ENCODE results near the gene SLC12A3. TPM values are rescaled to one million over a fixed set of nuclear protein-coding genes. Genes with fewer than 3 reads are reported as not detected.

SLC12A3 gene
- total and polyA plus RNA-seq, 2 of the 8 experiments (the other 6 are each of a cell fraction or from before 2014, with no cell fraction given) = not detected

- Histone ChIP-seq H2BK120ac (replicated peaks; ENCODE audit: low read depth, low read length) (no peak overlapping the region), H2BK5ac (ENCODE audit: low read depth, low read length) (no peak overlapping the region), H3K79me1 (ENCODE audit: low read depth, low read length) (no peaks in the 10 kb centered on the region), H3K79me2 (ENCODE audit: control insufficient read depth in 1 of 2, insufficient read depth in 2 of 2, low read length in 2 of 2) (no peaks in the 10 kb centered on the region), H3K9me3 (ENCODE audit: insufficient read depth in 2 of 2, low read depth in 1 of 2, low read length in 1 of 2) (no peaks in the 10 kb centered on the region), H2BK15ac (ENCODE audit: low read length) (no peak overlapping the region), H3K27me3 (replicated peaks in 1 of 4; ENCODE audit: control insufficient read depth in 3 of 4, extremely low read depth in 1 of 4, insufficient read depth in 3 of 4, low read length in 3 of 4) (no peaks in the 10 kb centered on the region), H4K20me1 (replicated peaks in 1 of 2; ENCODE audit: control insufficient read depth in 1 of 2, insufficient read depth in 2 of 2, low read length in 2 of 2) (peaks cover 2% of the 10 kb centered on the region in 2 experiments), H3K18ac (ENCODE audit: extremely low read depth, low read length) (no peak overlapping the region), H3K9ac (replicated peaks in 1 of 4; ENCODE audit: extremely low read depth in 1 of 4, low read depth in 3 of 4, low read length in 3 of 4) (no peak overlapping the region), H3K4me1 (replicated peaks in 1 of 4; ENCODE audit: control insufficient read depth in 3 of 4, insufficient read depth in 4 of 4, low read length in 3 of 4) (no peaks in the 10 kb centered on the region), H3K27ac (ENCODE audit: low read depth, low read length) (no peak overlapping the region), H4K91ac (replicated peaks; ENCODE audit: insufficient read length, low read length) (no peak overlapping the region), H3K14ac (ENCODE audit: insufficient read length) (no peak overlapping the region), H3K56ac (replicated peaks; ENCODE audit: insufficient read length, low read depth, low read length) (no peak overlapping the region), H3K36me3 (ENCODE audit: control insufficient read depth in 2 of 4, insufficient read depth in 4 of 4, low read length in 3 of 4) (peaks cover 7 to 37% (median 26%) of the 10 kb centered on the region in 4 experiments), H2BK20ac (ENCODE audit: low read length) (no peak overlapping the region), H3K4me2 (ENCODE audit: insufficient read depth in 1 of 2, low read depth in 2 of 2, low read length in 2 of 2) (no peak overlapping the region), H3K4me3 (ENCODE audit: extremely low read depth in 1 of 4, insufficient read depth in 2 of 4, low read depth in 3 of 4, low read length in 4 of 4) (no peak overlapping the region), H2AK5ac (ENCODE audit: low read depth, low read length) (no peak overlapping the region), H4K8ac (ENCODE audit: extremely low read depth, insufficient read depth, low read length) (no peak overlapping the region), H3K4ac (replicated peaks; ENCODE audit: insufficient read length, low read depth, low read length) (no peak overlapping the region), H4K5ac (ENCODE audit: insufficient read length, low read depth, low read length) (no peak overlapping the region), H3K23ac (ENCODE audit: insufficient read length) (no peak overlapping the region), H2BK12ac (ENCODE audit: low read depth, low read length) (no peak overlapping the region), H2AFZ (ENCODE audit: low read length) (no peak overlapping the region), H3K23me2 (ENCODE audit: low read depth, low read length) (no peaks in the 10 kb centered on the region)
- no peak for FAIRE-seq
- ChIA-PET POLR2A (ENCODE audit: partially characterized antibody) (interaction anchor here (0.6 to 8.0 kb wide), 5 partner anchors 12 to 78 kb away, joined by 3 to 125 read pairs (median 3); partner anchors contain the start of gene HERPUD1), CTCF (ENCODE audit: partially characterized antibody) (interaction anchor here (0.6 to 1.2 kb wide), 3 partner anchors 18 to 906 kb away, joined by 3 to 6 read pairs (median 3); no protein-coding TSS in a partner anchor)
- DNase-seq (ENCODE audit: low read depth in 1 of 2, low spot score in 2 of 2) = no peak
- WGBS, 2 experiments (ENCODE audit: extremely low coverage in 1 of 2, insufficient coverage in 1 of 2, insufficient read length in 1 of 2, insufficient replicate concordance in 2 of 2, low coverage in 1 of 2, low lambda C conversion rate in 2 of 2, missing lambda C conversion rate in 1 of 2) = 88% methylated on average over 11 of the region's 12 CpGs; no CpG with 5 or more reads in 1 of the 2 experiments
- TF ChIP-seq RNF2 (IDR thresholded peaks at IDR 0.05; ENCODE audit: borderline replicate concordance, low read depth, low read length, missing control alignments, poor library complexity, severe bottlenecking) = no peak
These were observed 81.0 kb downstream of the SLC12A3 start for GRCh38 chr16:56945847-56946527.

Measured in H1 (cell line).